ENCODE measurements around the gene ZNF239.

Gene ZNF239

GRCh38 chr10:43524434-43525247 is 49.8 kb downstream of the ZNF239 start:
- DNase-seq (ENCODE audit: low spot score) = no peak
- TF ChIP-seq CTCF (IDR thresholded peaks at IDR 0.05; ENCODE audit: extremely low read depth, missing control alignments) = no peak
